GM12878 (cell line): ENCODE measurements around the gene MTA3. TPM values are rescaled to one million over a fixed set of nuclear protein-coding genes. Genes with fewer than 3 reads are reported as not detected.

Experiments used
- ATAC-seq: fragments of 200-7000 bp; cut with Tn5 transposase; 3 replicates; pipeline ENCODE4 v1.9.1; 2020; ENCODE audit warnings: mild to moderate bottlenecking, moderate library complexity
- BruUV-seq: library from RNA; stranded (reverse); fragments of 400-500 nt; replicated peaks from 2 replicates; lab custom pipeline; 2021; lab: Mats Ljungman, UMichigan
- CTCF ChIA-PET: fragments of 300-600 bp; sonication (Branson Sonifier 250); formaldehyde crosslinking; extraction: SDS; loops from one replicate; lab custom pipeline; 2021; ENCODE audit warnings: inconsistent platforms; lab: Yijun Ruan, JAX
- POLR2A ChIA-PET: fragments of 350-600 bp; formaldehyde crosslinking; extraction: SDS; loops from one replicate; lab custom pipeline; 2021; ENCODE audit warnings: inconsistent platforms; lab: Charles Lee
- RAD21 ChIA-PET: fragments of 300-600 bp; sonication (Branson Sonifier 250); formaldehyde crosslinking; loops from one replicate; lab custom pipeline; 2023; ENCODE audit warnings: antibody characterized with exemption; ENCODE audit not compliant: unreplicated experiment; lab: Charles Lee
- SMC1A ChIA-PET: fragments of 300-600 bp; sonication (Branson Sonifier 250); formaldehyde crosslinking; loops from one replicate; lab custom pipeline; 2023; ENCODE audit not compliant: unreplicated experiment, uncharacterized antibody; lab: Charles Lee
- DNase-seq: peaks from one replicate; pipeline ENCODE4 v3.0.0-alpha.2; 2011; ENCODE audit warnings: low read depth, low spot score
- FAIRE-seq: peaks from 3 replicates; lab custom pipeline; 2011; peaks lifted over from hg19 to GRCh38; lab: Jason Lieb, UNC
- H2AFZ ChIP-seq: 2 replicates; pipeline ENCODE4 v1.6.0; 2011; ENCODE audit warnings: low read depth, low read length, control low read depth; ENCODE audit not compliant: control insufficient read depth
- H3K27ac ChIP-seq: 2 replicates; pipeline ENCODE4 v1.5.1; 2011; ENCODE audit warnings: control low read depth; ENCODE audit not compliant: control insufficient read depth, insufficient read depth
- H3K27me3 ChIP-seq, 2 experiments: replicated peaks in 1 of 2; 2 replicates each; pipeline versions ENCODE4 v1.6.0 to v1.6.1; 2011; ENCODE audit warnings: low read length in 1 of 2; ENCODE audit not compliant: control insufficient read depth in 2 of 2, insufficient read depth in 2 of 2
- H3K36me3 ChIP-seq, 2 experiments: 2 replicates each; pipeline ENCODE4 v1.5.1; 2011; ENCODE audit warnings: low read length in 1 of 2; ENCODE audit not compliant: control insufficient read depth in 2 of 2, insufficient read depth in 2 of 2
- H3K4me1 ChIP-seq: 2 replicates; pipeline ENCODE4 v1.6.1; 2011; ENCODE audit warnings: mild to moderate bottlenecking, low read length, moderate library complexity, mixed read lengths; ENCODE audit not compliant: control insufficient read depth, insufficient read depth
- H3K4me2 ChIP-seq: 2 replicates; pipeline ENCODE4 v1.6.0; 2011; ENCODE audit warnings: control low read depth; ENCODE audit not compliant: control insufficient read depth, insufficient read depth
- H3K4me3 ChIP-seq: fragments of 200-600 bp; sonication (generic); 2 replicates; pipeline ENCODE4 v1.5.1; 2016
- H3K79me2 ChIP-seq: 2 replicates; pipeline ENCODE4 v1.6.0; 2011; ENCODE audit warnings: low read length; ENCODE audit not compliant: control insufficient read depth, insufficient read depth
- H3K9ac ChIP-seq: 2 replicates; pipeline ENCODE4 v1.8.0; 2011; ENCODE audit warnings: low read length, control low read depth, mixed read lengths; ENCODE audit not compliant: control insufficient read depth, insufficient read depth
- H3K9me3 ChIP-seq: replicated peaks from 3 replicates; pipeline ENCODE4 v1.5.1; 2011; ENCODE audit warnings: mild to moderate bottlenecking, low read length; ENCODE audit not compliant: control insufficient read depth, insufficient read depth
- H4K20me1 ChIP-seq: 2 replicates; pipeline ENCODE4 v1.6.0; 2011; ENCODE audit not compliant: control insufficient read depth, insufficient read depth
- ETV6 ChIP-seq, 2 experiments: fragments of 450-650 bp in 1 of 2; IDR thresholded peaks in 1 of 2; conservative IDR thresholded peaks in 1 of 2; 2 replicates each; pipeline ENCODE4 v1.6.1; 2014; ENCODE audit warnings: antibody characterized with exemption in 1 of 2, borderline replicate concordance in 1 of 2, low read depth in 1 of 2, mild to moderate bottlenecking in 1 of 2, moderate library complexity in 1 of 2
- MEF2A ChIP-seq: IDR thresholded peaks from 2 replicates; pipeline ENCODE4 v1.6.1; 2011; ENCODE audit warnings: low read depth, mild to moderate bottlenecking, low read length, moderate library complexity; ENCODE audit not compliant: insufficient read depth
- POU2F2 ChIP-seq: IDR thresholded peaks from 3 replicates; pipeline ENCODE4 v1.6.1; 2011; ENCODE audit warnings: low read depth, mild to moderate bottlenecking, low read length, borderline replicate concordance
- RCOR1 ChIP-seq: conservative IDR thresholded peaks from 2 replicates; pipeline ENCODE4 v1.6.1; 2012; ENCODE audit warnings: low read depth, low read length, improper control_type of control experiment
- RUNX3 ChIP-seq: IDR thresholded peaks from 2 replicates; pipeline ENCODE4 v1.6.1; 2012; ENCODE audit warnings: low read length, inconsistent platforms
- SUZ12 ChIP-seq: fragments of 200-600 bp; sonication (generic); IDR thresholded peaks from one replicate; pipeline ENCODE4 v1.6.1; 2018; ENCODE audit warnings: antibody characterized with exemption, mild to moderate bottlenecking; ENCODE audit not compliant: unreplicated experiment
- TARDBP ChIP-seq: IDR thresholded peaks from 2 replicates; pipeline ENCODE4 v1.6.1; 2016; ENCODE audit warnings: borderline replicate concordance
- TCF12 ChIP-seq: IDR thresholded peaks from 2 replicates; pipeline ENCODE4 v1.6.1; 2011; ENCODE audit warnings: low read depth, mild to moderate bottlenecking, low read length
- WRNIP1 ChIP-seq: IDR thresholded peaks from 2 replicates; pipeline ENCODE4 v1.6.1; 2011; ENCODE audit warnings: low read depth, low read length, improper control_type of control experiment, borderline replicate concordance
- ZNF24 ChIP-seq: fragments of 450-650 bp; IDR thresholded peaks from 2 replicates; pipeline ENCODE4 v1.6.1; 2017; ENCODE audit warnings: antibody characterized with exemption, mild to moderate bottlenecking
- ZZZ3 ChIP-seq: IDR thresholded peaks from 2 replicates; pipeline ENCODE4 v1.6.1; 2011; ENCODE audit warnings: low read depth; ENCODE audit not compliant: control insufficient read depth, insufficient read length
- WGBS: methylation state at CpG from one replicate; pipeline ENCODE4 v1.1.6; 2016; ENCODE audit warnings: low lambda C conversion rate; ENCODE audit not compliant: insufficient replicate concordance, insufficient coverage; ENCODE audit errors: missing lambda C conversion rate; 5-methylcytosine and 5-hydroxymethylcytosine counted together
- in situ Hi-C: fragments of 300-500 bp; cut with MboI; formaldehyde crosslinking; loops from 9 replicates; pipeline ENCODE4 v1.14.3; 2018; ENCODE audit warnings: mixed read lengths
- intact Hi-C: fragments of 100-400 bp; cut with micrococcal nuclease; formaldehyde crosslinking; loops from one replicate; pipeline ENCODE4 v1.14.2; 2022; ENCODE audit not compliant: unreplicated experiment
- polyA plus RNA-seq, 11 experiments: library from polyadenylated mRNA; depleted of rRNA in 4 of 11; unstranded in 6 of 11; stranded (reverse) in 5 of 11; fragments of >200 nt; fragmentation: Nextera tagmentation in 4 of 11; fragmentation: Illumina TruSeq in 1 of 11; extraction: Ambion mirVana in 4 of 11; extraction: Trizol in 1 of 11; gene quantifications; 1 replicate in 1 of 11; 2 replicates in 10 of 11; pipeline versions ENCODE4 v1.2.1 to v1.2.3, GENCODE V29; 2011 to 2016; ENCODE audit warnings: inconsistent platforms in 2 of 11, missing spikeins in 2 of 11, low read depth in 1 of 11
- total RNA-seq, 4 experiments: library from RNA; depleted of rRNA in 3 of 4; stranded (reverse); fragments of >200 nt in 3 of 4; fragmentation: Illumina TruSeq in 1 of 4; extraction: Trizol in 1 of 4; gene quantifications; 2 replicates each; pipeline versions ENCODE4 v1.2.1 to v1.2.3, GENCODE V29; 2013 to 2021
- TF ChIP-seq, protein P1 (sequence below): fragments of 450-650 bp; IDR thresholded peaks from 2 replicates; pipeline ENCODE4 v1.6.1; 2017; ENCODE audit warnings: low read depth, mild to moderate bottlenecking, moderate library complexity
- TF ChIP-seq, protein P2 (sequence below): fragments of 450-650 bp; IDR thresholded peaks from 2 replicates; pipeline ENCODE4 v1.6.1; 2017; ENCODE audit warnings: mild to moderate bottlenecking
- TF ChIP-seq, protein P3 (sequence below): IDR thresholded peaks from 2 replicates; pipeline ENCODE4 v1.6.1; 2011; ENCODE audit warnings: mild to moderate bottlenecking, low read depth, low read length, moderate library complexity; ENCODE audit not compliant: insufficient replicate concordance
- TF ChIP-seq, protein P4 (sequence below): IDR thresholded peaks from 2 replicates; pipeline ENCODE4 v1.6.1; 2012; ENCODE audit warnings: low read length, inconsistent platforms

The MTA3 gene
- total and polyA plus RNA-seq, 10 of the 15 experiments (the other 5 are each of a cell fraction or from before 2014, with no cell fraction given): 17.6 to 45.5 (median 26.5) TPM

DNA sequence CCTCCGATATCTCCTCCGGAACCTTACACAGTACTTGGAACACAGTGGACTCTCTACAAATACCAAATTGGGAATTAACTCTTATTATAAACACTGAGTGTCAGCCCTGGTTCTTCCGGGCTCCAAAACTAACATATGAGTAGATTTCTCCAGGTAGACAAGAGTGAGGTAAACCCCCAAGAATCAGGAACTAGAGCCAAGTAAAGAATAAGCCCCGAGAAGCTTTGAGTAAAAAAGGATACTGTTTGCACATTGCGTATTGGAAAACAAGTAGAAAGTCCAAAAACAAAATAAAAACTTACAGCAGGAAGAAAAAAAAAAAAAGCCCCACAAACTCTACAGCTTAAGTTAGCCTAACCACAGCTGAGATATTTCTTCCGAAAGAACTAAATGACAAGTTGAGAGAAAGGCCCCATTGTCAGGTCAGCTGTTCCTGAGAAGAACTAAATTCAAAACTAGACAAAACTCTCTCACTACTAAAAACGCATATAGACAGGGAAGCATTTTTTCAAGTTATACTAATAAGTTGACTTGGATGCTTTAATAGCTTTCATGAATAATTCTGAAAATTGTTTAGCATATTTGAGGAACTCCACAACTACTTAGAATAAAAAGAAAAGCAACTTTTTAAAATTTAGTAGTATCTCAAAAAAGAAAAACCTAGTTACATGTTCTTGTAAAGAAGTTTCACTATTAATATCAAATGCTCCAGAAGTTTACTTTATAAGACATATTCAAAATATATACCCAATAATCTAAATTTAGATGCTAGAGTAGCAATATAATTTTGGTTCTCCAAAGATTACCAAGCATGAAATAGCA lies 228.2 kb downstream of the MTA3 start:
- no peaks in the 10 kb centered on the region for H3K27me3 ChIP-seq
- DNase-seq (peak; percentile 81), ATAC-seq (peak; percentile 40), FAIRE-seq (peak; percentile 38)
- peak overlapping the region; percentile 95 for H3K9ac ChIP-seq
- ChIA-PET RAD21 (interaction anchor here (0.6 to 5.8 kb wide), 11 partner anchors 9 to 600 kb away, joined by 3 to 96 read pairs (median 9); no protein-coding TSS in a partner anchor), SMC1A (interaction anchor here (0.6 to 5.8 kb wide), 16 partner anchors 9 to 688 kb away, joined by 3 to 60 read pairs (median 4); no protein-coding TSS in a partner anchor), CTCF (interaction anchor here (0.8 to 5.7 kb wide), 9 partner anchors 9 to 75 kb away, joined by 3 to 69 read pairs (median 4); no protein-coding TSS in a partner anchor), POLR2A (interaction anchor here (0.6 to 5.3 kb wide), 16 partner anchors 9 to 833 kb away, joined by 3 to 99 read pairs (median 4); no protein-coding TSS in a partner anchor)
- H3K4me1 ChIP-seq: peaks cover 20% of the 10 kb centered on the region
- H3K36me3 ChIP-seq: no peaks in the 10 kb centered on the region
- H3K4me3 ChIP-seq: peak overlapping the region; percentile 82
- no peaks in the 10 kb centered on the region for H4K20me1 ChIP-seq
- peak overlapping the region; percentile 9; the same call in 1 of the 2 replicates for H2AFZ ChIP-seq
- no TSS peak for BruUV-seq
- peaks cover 34% of the 10 kb centered on the region for H3K79me2 ChIP-seq
- no peaks in the 10 kb centered on the region for H3K9me3 ChIP-seq
- in situ Hi-C loops (no loop called here), intact Hi-C loops (loop anchor here (10.0 kb wide), 2 partner anchors 302 to 432 kb away; partner anchors contain the start of genes COX7A2L and KCNG3)
- under 1% methylated on average over 7 of the region's 7 CpGs for WGBS
- H3K4me2 ChIP-seq: peak overlapping the region; percentile 85
- peak overlapping the region; percentile 99 for H3K27ac ChIP-seq
- TF ChIP-seq ZZZ3: no peak
- TF ChIP-seq MEF2A: peak; percentile 87
- TF ChIP-seq, protein P1, sequence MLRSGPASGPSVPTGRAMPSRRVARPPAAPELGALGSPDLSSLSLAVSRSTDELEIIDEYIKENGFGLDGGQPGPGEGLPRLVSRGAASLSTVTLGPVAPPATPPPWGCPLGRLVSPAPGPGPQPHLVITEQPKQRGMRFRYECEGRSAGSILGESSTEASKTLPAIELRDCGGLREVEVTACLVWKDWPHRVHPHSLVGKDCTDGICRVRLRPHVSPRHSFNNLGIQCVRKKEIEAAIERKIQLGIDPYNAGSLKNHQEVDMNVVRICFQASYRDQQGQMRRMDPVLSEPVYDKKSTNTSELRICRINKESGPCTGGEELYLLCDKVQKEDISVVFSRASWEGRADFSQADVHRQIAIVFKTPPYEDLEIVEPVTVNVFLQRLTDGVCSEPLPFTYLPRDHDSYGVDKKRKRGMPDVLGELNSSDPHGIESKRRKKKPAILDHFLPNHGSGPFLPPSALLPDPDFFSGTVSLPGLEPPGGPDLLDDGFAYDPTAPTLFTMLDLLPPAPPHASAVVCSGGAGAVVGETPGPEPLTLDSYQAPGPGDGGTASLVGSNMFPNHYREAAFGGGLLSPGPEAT: peak; percentile 76; the same call in 1 of the 2 replicates
- TF ChIP-seq, protein P2, sequence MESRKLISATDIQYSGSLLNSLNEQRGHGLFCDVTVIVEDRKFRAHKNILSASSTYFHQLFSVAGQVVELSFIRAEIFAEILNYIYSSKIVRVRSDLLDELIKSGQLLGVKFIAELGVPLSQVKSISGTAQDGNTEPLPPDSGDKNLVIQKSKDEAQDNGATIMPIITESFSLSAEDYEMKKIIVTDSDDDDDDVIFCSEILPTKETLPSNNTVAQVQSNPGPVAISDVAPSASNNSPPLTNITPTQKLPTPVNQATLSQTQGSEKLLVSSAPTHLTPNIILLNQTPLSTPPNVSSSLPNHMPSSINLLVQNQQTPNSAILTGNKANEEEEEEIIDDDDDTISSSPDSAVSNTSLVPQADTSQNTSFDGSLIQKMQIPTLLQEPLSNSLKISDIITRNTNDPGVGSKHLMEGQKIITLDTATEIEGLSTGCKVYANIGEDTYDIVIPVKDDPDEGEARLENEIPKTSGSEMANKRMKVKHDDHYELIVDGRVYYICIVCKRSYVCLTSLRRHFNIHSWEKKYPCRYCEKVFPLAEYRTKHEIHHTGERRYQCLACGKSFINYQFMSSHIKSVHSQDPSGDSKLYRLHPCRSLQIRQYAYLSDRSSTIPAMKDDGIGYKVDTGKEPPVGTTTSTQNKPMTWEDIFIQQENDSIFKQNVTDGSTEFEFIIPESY: no peak
- TF ChIP-seq SUZ12: no peak
- no peak for TF ChIP-seq TARDBP
- peak; percentile 94 for TF ChIP-seq RUNX3
- TF ChIP-seq WRNIP1: no peak
- no peak for TF ChIP-seq RCOR1
- TF ChIP-seq, protein P3, sequence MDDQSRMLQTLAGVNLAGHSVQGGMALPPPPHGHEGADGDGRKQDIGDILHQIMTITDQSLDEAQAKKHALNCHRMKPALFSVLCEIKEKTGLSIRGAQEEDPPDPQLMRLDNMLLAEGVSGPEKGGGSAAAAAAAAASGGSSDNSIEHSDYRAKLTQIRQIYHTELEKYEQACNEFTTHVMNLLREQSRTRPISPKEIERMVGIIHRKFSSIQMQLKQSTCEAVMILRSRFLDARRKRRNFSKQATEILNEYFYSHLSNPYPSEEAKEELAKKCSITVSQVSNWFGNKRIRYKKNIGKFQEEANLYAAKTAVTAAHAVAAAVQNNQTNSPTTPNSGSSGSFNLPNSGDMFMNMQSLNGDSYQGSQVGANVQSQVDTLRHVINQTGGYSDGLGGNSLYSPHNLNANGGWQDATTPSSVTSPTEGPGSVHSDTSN: peak; percentile 11
- TF ChIP-seq, protein P4, sequence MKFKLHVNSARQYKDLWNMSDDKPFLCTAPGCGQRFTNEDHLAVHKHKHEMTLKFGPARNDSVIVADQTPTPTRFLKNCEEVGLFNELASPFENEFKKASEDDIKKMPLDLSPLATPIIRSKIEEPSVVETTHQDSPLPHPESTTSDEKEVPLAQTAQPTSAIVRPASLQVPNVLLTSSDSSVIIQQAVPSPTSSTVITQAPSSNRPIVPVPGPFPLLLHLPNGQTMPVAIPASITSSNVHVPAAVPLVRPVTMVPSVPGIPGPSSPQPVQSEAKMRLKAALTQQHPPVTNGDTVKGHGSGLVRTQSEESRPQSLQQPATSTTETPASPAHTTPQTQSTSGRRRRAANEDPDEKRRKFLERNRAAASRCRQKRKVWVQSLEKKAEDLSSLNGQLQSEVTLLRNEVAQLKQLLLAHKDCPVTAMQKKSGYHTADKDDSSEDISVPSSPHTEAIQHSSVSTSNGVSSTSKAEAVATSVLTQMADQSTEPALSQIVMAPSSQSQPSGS: peak; percentile 84
- TF ChIP-seq ZNF24: peak; percentile 17; the same call in 1 of the 2 replicates
- peak; percentile 45; the same call in 1 of the 3 replicates for TF ChIP-seq POU2F2
- peak; percentile 86 for TF ChIP-seq TCF12
- peak in 1 of 2 experiments; percentile 61; a peak in 2 of 4 replicates for TF ChIP-seq ETV6 (conservative IDR thresholded peaks at IDR 0.05 in 1 of 2, IDR thresholded peaks at IDR 0.05 in 1 of 2; ENCODE audit: borderline replicate concordance in 1 of 2, low read depth in 1 of 2)
